HG03064 (cell line): ENCODE data around the gene ELAC2.
A peak's percentile ranks its signal among the peaks of the same experiment; 100 is the strongest.

Source experiments
- ATAC-seq: cut with Tn5 transposase; IDR thresholded peaks from one replicate; pipeline ENCODE4 v1.9.1; 2021; ENCODE audit warnings: low read depth; ENCODE audit not compliant: unreplicated experiment

Gene ELAC2

GRCh38 chr17:13017655-13018459, at the start of gene ELAC2:
Gene ELAC2, minus strand, starts transcription at chr17:13018027. Its CDS starts 80 bp downstream, at chr17:13017947.
- ATAC-seq: peak; percentile 98

DNA sequence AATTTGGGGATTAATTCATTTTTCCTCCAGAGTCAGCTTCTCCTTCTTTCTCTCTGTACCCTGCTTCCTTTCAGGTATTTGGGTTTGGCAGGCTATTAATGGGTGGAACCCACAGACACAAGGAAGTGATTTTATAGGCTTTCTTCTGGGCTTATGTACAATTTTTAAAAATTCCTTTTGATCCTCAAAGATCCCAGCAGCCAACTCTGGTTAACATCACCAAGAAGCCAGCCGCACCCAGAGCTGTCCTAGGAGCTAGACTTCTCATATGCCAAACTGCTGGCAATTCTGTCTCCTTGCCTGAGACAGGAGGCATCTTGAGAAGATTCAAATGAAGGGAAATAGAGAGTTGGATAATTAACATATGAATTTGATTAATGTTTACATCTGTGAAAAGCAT, 47.2 kb upstream of the ELAC2 start:
- no peak for ATAC-seq

DNA sequence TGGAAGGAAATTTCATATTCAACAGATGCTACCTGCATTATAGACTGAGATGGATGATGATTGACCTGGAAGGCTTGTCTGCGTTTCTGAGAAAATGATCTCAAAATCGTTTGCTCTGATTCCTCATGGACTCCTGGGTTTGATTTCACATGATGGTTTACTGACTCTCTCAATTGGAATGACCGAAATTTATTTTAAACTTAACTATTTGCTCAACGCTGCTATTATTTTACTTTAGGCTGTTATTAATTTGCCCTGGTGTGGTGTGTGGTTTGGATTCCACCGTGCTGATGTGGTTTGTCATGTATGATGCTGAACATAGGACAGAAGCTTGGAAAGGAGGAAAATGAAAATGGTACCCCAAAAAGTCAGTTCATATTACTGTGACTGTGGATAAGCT, 37.3 kb upstream of the ELAC2 start:
- no peak for ATAC-seq

DNA sequence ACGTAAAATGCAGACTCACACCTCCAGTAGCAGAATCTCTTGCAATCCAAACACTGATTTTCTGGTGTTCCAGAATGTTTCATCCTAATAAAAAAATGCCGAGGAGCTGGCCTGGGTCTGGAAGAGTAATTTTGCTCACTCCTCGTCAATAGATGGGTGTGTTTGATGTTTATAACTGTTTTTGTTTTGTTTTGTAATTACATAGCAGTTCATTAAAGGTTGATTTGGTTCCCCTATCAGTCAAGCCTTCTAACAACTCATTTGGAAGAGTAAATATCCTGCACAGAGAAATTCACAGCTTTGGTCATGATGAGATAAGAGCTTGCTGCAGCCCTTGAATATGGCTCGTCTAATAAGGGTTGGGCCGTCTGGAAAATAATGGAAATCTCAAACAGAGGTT, 36.8 kb upstream of the ELAC2 start:
- ATAC-seq: no peak

- ATAC-seq: no peak
Observed at GRCh38 chr17:13051915-13052314, 34.1 kb upstream of the ELAC2 start.

- ATAC-seq: no peak
Observed at GRCh38 chr17:13047011-13047606, 29.3 kb upstream of the ELAC2 start.

DNA sequence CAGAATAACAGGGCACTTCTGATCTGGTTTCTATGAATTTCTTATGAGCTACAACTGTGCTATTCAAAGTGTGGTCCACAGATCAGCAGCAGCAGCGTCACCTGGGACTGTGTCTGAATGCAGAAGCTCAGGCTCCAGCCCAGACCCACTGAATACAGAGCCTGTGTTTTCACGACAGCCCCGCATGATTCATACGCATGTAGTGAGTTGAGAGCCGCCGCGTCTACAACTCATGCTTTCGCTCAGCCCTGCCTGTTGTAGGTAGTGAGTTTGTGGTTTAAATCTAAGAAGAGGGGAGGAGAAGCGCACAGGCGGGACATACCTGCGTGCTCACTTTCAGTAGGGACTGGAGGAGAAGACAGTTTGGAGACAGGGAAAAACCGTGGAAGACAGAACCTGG, 28.5 kb upstream of the ELAC2 start:
- ATAC-seq: no peak

DNA sequence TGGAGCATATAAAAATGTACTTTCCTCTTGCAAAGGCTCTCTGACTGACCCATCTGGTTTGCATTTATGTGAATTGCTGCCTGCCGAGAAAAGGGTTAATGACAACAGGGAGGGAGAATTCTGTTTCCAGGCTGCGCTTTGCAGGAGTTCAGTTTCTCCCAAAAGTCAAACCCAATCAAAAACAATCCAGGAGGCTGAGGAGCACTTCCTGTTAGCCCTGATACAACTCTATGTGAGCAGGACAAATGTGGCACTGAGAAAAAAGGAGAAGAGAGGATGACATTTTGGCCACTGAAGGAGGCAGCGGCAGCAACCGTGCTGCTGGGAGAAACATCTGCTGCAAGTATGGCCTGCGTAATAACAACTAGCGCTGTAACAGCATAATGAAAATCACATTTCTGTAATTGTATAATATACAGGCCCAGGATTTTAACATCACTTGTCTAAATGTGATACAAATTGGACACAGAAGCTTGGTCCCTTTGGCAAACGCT, 26.8 kb upstream of the ELAC2 start:
- no peak for ATAC-seq

DNA sequence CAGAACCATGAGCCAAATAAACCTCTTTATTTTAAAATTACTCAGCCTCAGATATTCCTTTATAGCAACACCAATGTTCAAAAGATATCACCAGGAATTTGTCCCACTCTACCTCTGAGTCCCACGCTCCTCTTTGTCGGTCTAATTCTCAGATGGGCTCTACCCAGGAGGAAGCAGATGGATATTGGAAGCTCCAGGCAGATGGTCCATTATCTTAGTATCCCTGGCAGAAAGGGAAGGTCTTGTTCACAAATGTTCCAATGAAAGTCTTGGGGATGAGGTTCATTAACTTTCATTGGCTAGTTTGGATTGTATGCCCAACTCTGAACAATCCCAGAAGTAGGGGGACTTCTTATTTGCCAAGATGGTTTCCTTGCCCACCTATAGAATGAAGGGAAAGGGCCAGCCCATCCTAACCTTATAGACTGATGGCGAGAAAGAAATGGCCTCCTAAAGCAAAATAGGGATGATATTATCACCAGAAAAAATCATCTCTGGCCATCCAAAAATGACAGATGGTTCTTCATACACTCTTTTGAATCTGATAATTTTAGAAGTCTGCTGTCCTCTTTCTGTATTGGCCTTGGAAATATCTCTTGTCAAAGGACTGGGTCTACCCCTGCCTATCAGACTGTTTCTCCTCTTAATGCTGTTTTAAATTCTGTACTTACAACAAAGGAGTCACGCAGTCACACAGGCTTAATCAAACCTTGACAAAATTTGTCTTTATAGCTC, 21.3 kb upstream of the ELAC2 start:
- ATAC-seq: no peak

DNA sequence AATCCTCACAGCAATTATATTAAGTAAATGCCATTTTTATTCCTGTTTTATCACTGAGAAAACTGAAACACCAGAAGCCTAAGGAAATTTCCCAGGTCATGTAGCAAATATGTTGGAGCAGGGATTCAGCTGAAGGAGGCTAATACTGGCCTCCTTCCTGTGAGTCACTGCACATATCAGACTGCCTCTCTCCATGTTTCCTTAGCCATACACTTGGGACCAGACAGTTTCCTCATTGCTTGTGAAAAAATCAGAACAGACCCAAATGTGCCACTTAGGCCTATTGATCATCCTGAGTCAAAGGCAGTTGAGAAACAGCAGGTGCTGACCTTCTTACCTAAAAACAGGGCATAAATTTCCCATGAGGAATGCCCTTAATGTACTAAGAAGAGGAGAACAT, 18.9 kb upstream of the ELAC2 start:
- ATAC-seq: no peak

- no peak for ATAC-seq
Observed at GRCh38 chr17:13035420-13035819, 17.6 kb upstream of the ELAC2 start.

GRCh38 chr17:13031718-13032350, 14.0 kb upstream of the ELAC2 start:
- ATAC-seq: no peak

GRCh38 chr17:13030459-13031300, 12.9 kb upstream of the ELAC2 start:
- no peak for ATAC-seq

GRCh38 chr17:13030056-13030455, 12.2 kb upstream of the ELAC2 start:
- ATAC-seq: no peak

GRCh38 chr17:13029340-13029739, 11.5 kb upstream of the ELAC2 start:
- ATAC-seq: no peak

DNA sequence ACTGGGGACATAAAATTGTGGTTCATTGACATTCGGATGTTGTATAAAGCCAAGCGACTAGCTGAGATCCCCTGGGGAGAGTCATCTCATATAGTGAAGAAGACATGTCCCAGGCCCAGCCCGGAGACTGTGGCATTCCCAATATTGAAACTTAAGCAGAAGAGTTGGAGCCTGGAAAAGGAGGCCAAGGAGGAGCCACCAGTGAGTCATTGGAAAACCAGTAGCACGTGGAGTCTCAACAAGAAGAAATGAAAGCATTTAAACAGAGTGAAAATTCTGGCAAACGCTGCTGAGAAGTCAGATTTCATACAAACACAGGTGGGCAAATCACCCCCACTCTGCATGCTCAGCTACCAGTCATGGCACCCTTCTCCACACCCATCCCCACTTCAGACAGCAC, 9.4 kb upstream of the ELAC2 start:
- no peak for ATAC-seq

DNA sequence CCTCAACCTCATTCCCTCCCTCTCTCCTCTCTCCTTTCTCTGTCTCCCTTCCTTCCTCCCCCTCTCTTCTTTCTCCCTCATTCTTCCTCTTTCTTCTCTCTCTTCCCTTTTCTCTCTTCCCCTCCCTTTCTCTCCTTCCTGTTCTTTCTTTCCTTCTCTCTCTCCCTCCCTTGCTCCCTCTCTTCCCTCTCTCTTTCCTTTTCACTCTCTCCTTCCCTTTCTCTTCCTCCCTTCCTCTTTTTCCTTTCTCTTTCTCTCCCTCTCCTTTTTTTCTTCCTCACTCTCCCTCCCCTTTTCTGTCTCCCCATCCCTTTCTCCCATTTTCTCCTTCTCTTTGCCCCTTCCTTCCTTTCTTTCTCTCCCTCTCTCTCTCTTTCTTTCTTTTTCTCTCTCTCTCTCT, 7.9 kb upstream of the ELAC2 start:
- no peak for ATAC-seq

- ATAC-seq: no peak
Observed at GRCh38 chr17:13025258-13025627, 7.4 kb upstream of the ELAC2 start.

- ATAC-seq: peak; percentile 88
Observed at GRCh38 chr17:13024526-13025257, 6.9 kb upstream of the ELAC2 start.
